GM21515 (cell line): ENCODE data around the gene ALB.
"Not testable (repeated sequence)": the region's sequence is repeated elsewhere in the genome, so short reads cannot be mapped to it uniquely, and the experiment has no call there.

Experiments
- ATAC-seq: cut with Tn5 transposase; IDR thresholded peaks from one replicate; pipeline ENCODE4 v1.9.1; 2021; ENCODE audit not compliant: unreplicated experiment

The ALB gene

DNA sequence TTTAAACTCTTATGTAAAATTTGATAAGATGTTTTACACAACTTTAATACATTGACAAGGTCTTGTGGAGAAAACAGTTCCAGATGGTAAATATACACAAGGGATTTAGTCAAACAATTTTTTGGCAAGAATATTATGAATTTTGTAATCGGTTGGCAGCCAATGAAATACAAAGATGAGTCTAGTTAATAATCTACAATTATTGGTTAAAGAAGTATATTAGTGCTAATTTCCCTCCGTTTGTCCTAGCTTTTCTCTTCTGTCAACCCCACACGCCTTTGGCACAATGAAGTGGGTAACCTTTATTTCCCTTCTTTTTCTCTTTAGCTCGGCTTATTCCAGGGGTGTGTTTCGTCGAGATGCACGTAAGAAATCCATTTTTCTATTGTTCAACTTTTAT, at the start of gene ALB:
ALB (plus strand) TSS at position 246 of the 400 bp plus-strand sequence; CDS start at position 287, 41 bp downstream.
- ATAC-seq: no peak

DNA sequence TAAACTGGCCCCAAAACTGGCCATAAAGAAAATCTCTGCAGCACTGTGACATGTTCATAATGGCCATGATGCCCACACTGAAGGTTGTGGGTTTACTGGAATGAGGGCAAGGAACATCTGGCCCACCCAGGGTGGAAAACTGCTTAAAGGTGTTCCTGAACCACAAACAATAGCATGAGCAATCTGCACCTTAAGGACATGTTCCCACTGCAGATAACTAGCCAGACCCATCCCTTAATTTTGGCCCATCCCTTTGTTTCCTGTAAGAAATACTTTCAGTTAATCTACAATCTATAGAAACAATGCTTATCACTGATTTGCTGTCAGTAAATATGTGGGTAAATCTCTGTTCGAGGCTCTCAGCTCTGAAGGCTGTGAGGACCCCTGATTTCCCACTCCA, 46.9 kb upstream of the ALB start:
- not testable (repeated sequence) for ATAC-seq

DNA sequence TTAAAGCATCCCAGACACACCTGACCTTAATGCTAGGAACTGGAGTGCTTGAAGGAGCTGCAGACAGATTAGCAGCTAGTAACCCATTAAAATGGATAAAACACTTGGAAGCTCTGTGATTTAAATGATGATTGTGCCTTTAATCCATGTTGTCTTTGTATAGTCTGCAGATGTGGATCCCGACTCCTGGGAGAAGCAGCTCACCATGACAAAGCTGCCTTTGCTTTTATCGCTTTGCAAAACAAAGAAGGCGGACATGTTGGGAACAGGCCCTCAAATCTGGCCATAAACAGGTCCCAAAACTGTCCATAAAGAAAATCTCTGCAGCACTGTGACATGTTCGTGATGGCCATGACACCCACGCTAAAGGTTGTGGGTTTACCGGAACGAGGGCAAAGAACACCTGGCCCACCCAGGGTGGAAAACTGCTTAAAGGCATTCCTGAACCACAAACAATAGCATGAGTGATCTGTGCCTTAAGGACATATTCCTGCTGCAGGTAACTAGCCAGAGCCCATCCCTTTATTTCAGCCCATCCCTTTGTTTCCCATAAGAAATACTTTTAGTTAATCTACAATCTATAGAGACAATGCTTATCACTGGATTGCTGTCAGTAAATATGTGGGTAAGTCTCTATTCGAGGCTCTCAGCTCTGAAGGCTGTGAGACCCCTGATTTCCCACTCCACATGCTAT, 34.4 kb upstream of the ALB start:
- ATAC-seq: not testable (repeated sequence)

DNA sequence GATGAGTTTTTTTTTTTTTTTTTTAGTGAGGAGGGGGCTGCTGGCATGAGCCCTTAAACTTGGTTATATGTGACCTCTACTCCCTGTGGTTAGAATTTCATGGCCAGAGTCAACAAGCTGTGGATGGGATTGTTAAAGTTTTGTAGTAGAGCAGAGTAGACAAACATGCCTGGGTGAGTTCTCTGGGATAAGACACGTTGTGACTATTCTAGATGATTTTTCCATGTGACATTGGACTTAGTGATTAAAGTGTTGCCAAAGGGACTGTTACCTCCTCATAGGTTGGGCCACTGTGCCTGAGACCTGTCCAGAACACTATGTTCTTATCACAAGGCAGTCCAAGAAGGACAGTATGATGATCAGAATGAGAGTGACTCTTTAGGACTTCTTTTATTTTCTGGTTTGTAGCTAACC, 28.8 kb upstream of the ALB start:
- ATAC-seq: no peak

DNA sequence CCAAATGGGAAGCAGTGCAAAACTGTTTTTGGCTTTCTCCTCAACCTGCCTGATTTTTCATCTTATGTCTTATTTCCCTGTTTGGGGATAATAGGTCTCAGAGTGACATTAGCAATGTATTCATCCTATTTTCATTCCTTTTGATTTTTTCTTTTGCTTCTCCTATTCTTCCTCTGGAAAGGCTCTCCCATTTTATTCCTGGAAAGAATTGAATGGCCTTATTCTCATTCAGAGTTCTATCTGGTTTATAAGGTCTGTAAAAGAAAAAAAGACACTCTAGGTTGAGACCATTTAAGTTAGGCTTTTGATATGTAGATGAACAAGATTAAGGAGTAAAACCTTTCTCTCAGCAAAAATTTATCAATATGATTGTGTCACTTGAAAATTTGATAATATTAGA, 27.8 kb upstream of the ALB start:
- no peak for ATAC-seq

DNA sequence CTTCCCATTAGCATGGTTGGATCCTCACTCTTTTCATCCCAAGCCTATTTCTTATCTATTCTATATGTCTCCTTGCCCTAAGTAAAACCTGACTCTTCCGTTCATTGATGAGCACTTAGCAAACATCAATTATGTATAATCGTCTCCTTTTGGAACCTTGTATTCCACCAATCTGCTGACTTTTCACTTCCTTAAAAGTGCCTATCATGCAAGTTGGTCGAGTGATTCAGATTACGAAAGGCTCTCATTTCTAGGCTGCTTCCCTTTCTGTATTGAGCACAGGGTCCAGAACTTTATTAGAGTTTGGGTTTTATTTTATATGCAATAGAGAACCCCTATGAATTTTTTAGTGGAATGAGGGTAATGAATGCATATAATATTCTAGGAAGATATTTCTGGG, 27.1 kb upstream of the ALB start:
- no peak for ATAC-seq

DNA sequence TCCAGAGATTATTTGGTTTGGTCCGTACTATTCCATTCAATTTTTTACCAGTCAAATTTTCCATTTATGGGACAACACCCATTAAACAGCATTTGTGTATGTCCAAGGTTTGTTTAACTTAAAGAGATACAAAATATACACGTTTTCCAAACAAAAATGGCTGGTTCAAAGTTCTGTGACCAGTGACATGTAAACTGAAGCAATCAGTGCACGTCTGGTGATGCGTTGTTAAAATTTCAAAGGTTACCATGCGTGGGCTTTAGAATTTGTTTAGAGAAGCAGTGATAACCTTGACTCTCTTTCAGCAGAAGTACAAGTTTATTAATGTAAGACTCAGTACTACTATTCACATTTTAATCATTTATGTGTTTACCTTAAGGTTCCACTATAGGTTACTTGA, 25.2 kb upstream of the ALB start:
- no peak for ATAC-seq

DNA sequence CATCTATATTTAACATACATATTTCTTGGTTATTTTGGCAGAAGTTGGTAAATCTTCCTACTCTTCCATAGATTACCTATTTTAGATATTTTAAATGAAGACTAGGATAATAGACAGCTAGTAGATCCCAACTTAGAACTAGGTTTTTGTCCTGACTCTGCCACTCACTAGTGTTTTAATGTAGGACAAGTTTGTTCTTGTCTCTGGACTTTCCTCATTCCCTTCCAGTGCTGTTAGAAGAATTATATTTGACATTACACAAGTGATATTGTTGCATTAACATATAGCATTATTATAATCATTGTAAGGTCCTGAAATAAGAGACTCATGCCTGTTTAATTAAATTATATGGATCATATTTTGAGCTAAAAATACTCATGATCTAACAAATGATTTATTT, 24.1 kb upstream of the ALB start:
- ATAC-seq: no peak

DNA sequence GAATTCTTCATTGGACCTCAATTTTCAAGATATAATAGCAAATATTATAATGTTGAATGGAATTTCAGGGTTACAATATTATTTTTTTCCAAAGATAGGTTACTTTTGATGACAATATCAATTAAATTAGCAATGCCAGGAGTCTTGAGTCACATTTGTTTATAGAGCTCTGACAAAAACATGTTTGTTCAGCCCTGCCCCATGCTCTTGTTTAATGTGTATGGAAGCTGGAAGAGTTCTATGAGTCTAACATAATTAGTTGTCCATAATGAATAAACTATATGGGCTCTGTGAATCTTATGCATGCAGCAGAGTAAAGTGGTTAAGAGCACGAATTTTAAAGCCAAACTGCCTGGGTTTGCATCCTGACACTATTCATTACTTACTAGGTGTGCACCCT, 22.9 kb upstream of the ALB start:
- no peak for ATAC-seq

DNA sequence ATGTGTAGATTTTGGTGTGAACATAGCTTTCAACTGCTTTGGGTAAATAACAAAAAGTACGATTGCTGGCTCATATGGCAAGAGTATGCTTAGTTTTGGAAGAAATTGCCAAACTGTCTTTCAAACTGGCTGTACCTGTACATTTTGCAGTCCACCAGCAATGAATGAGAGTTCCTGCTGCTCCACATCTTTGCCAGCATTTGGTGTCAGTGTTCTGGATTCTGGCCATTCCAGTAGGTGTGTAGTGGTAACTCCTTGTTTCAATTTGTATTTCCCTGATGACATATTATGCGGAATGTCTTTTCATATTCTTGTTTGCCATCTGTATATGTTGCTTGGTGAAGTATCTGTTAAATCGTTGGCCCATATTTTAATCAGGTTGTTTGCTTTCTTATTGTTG, 20.6 kb upstream of the ALB start:
- ATAC-seq: no peak

DNA sequence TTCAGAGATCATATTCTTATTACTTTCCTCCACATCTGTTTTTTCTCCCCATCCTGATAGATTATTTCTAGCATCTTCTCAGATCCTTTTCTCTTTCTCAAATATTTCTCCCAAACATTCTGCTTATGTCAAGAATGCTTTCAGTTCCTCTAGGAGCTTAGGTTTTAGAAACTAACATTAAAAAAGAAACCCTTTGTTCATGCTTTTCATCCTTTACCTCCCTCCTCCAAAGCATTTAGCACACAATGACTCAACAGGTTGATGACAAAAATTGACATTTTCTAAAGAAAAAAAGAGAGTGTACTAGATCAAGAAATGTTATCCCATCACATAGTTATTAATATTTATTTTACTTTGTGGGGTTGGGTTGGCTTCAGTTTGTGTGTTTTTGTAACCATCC, 16.5 kb upstream of the ALB start:
- ATAC-seq: no peak

DNA sequence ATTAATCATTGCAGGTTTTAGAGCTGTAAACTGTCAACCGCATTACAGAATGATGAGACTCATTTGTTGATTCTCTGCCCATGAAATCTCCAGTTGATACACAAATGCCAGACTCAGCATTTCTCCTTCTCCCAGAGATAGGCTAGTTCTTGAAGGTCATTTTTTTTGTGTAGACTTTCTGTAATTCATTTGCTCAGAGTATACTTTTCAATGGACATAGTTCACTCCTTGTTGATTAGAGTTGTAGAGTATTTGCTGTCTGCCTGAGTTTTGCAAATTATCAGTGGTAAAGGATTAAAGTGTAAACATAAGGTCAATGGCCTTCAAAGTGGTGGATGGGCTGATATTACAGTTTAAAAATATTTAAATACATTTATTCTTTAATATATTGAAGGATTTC, 15.2 kb upstream of the ALB start:
- no peak for ATAC-seq

DNA sequence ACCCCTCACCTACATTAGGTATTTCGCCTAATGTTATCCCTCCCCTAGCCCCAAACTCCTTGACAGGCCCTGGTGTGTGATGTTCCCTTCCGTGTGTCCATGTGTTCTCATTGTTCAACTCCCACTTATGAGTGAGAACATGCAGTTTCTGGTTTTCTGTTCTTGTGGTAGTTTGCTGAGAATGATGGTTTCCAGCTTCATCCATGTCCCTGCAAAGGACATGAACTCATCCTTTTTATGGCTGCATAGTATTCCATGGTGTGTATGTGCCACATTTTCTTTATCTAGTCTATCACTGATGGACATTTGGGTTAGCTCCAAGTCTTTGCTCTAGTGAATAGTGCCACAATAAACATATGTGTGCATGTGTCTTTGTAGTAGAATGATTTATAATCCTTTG, 14.4 kb upstream of the ALB start:
- not testable (repeated sequence) for ATAC-seq

DNA sequence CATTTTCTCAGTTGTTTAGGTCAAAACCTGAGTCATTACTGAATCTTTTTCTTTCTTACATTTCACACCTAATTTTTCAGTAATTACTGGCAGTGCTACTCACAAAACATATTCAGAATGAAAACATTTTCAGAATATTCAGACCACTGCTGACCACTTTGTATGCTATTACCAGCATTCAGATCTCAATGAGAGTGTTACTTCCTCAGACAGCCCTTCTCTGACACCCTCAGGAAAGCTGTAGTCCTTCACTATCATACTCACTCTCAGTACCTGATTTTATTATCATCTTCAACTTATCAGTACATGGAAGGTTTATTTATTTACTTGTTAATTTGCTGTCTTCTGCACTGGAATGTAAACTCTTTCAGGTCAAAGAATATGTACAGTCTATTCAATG, 12.3 kb upstream of the ALB start:
- no peak for ATAC-seq

DNA sequence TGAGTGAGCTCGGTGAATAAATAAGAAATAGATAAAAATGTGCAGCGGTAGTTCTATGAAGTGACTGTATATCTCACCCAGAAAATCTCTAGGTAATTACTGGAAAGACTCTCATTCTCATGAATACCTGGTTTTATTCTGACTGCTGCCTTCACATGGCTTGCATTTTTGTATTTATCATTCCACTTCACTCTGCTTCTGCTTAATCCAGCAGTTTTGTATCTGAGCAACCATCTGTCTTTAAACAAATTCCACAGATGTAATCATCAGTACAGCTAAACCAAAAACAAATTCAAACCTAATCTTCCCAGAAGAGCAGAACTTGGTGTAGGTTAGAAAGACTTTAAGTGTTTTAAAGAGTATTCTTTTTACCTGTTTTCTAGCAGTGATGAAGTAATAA, 11.2 kb upstream of the ALB start:
- no peak for ATAC-seq

DNA sequence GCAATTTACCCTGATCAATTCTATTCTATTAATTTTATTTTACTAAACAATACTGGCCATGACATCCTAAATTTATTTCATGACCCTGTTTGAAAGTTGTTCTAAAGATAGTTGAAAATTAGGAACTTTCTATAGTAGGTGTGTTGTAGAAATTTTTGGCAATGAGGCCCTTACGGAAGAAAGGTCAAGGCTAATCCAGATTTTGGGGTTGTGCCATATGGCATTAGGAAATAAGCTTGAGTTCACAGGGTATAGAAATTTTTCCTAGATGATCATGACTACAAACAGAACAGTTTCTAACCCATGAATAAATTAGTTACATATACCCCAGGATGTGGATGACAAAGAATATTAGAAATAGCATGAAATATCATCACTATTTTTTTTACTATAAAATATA, 7.8 kb upstream of the ALB start:
- ATAC-seq: no peak

DNA sequence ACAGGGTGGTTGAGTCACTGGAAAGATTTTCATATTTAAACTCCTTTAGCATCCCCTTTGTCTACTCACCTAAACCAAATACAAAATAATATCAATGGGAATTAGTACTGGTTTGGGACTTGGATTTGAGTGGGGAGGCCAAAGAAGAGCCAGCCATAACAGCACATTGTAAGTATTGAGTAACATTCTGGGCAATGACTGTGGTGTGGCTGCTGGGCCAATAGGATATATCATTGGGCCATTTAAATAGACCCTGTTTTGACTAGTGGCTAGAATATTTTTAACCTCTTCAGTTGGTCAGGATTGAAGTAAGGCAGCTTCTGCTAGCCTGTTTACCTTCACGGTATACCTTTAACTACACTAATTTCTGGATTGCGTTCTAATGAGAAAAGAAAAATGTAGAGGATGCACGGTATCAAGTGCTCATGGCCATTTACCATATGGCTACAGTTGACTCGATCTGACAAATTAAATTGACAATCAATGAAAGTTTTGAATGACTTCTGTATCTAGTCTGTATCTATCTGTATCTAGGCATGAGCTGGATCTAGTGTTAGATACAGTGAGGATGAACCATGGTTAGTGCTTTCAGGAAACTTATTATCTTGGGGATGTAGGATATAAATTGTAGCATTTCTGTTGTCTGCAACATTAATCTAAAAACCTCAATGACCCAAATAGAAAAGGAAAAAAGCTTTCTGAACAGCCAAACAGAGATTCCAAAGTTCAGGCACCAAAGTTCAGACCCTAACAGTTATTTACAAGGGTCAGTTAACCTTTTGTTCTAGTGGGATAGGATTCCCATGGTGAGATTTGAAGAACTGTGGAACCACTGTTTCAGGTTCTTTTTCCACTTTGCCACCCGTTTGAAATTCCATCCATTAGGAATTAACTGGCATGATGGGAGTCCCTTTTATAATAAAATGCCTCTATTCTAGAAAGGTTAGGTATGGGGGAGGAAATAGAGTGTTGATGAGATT, 6.8 kb upstream of the ALB start:
- ATAC-seq: no peak

DNA sequence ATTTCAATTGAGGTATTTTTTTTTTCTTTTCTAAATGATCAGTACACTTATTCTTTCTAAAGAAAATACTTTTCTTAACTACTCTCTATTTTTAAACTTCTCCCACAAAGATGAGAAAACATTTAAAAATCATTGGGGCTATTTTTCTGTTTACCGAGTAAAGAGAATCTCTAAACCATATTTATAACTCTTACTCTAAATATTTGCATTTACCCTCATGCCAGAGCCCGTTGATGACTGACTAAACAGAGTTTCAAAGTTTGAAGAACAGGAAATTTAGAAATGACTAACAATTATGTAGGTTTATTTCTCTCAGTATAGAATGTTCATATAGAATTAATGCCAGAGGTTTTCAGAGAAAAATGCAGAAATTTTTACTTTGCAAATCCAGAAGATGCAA, 2.7 kb upstream of the ALB start:
- ATAC-seq: no peak

DNA sequence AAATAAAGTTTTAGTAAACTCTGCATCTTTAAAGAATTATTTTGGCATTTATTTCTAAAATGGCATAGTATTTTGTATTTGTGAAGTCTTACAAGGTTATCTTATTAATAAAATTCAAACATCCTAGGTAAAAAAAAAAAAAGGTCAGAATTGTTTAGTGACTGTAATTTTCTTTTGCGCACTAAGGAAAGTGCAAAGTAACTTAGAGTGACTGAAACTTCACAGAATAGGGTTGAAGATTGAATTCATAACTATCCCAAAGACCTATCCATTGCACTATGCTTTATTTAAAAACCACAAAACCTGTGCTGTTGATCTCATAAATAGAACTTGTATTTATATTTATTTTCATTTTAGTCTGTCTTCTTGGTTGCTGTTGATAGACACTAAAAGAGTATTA, 370 bp downstream of the ALB start:
- ATAC-seq: no peak

DNA sequence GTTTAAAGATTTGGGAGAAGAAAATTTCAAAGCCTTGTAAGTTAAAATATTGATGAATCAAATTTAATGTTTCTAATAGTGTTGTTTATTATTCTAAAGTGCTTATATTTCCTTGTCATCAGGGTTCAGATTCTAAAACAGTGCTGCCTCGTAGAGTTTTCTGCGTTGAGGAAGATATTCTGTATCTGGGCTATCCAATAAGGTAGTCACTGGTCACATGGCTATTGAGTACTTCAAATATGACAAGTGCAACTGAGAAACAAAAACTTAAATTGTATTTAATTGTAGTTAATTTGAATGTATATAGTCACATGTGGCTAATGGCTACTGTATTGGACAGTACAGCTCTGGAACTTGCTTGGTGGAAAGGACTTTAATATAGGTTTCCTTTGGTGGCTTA, 1.1 kb downstream of the ALB start:
- ATAC-seq: no peak

DNA sequence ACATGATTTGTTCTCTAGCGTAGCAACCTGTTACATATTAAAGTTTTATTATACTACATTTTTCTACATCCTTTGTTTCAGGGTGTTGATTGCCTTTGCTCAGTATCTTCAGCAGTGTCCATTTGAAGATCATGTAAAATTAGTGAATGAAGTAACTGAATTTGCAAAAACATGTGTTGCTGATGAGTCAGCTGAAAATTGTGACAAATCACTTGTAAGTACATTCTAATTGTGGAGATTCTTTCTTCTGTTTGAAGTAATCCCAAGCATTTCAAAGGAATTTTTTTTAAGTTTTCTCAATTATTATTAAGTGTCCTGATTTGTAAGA, 2.4 kb downstream of the ALB start:
- no peak for ATAC-seq

DNA sequence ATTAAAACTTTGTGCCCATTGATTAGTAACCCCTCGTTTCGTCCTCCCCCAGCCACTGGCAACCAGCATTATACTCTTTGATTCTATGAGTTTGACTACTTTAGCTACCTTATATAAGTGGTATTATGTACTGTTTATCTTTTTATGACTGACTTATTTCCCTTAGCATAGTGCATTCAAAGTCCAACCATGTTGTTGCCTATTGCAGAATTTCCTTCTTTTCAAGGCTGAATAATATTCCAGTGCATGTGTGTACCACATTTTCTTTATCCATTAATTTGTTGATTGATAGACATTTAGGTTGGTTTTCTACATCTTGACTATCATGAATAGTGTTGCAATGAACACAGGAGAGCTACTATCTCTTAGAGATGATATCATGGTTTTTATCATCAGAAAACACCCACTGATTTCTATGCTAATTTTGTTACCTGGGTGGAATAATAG, 3.2 kb downstream of the ALB start:
- no peak for ATAC-seq
